ENCODE measurements around the gene C5AR1.

- TF ChIP-seq EZH2phosphoT487 (IDR thresholded peaks at IDR 0.05; ENCODE audit: insufficient read depth, low read depth) = no peak
- TF ChIP-seq EZH2 (IDR thresholded peaks at IDR 0.05; ENCODE audit: insufficient read depth, poor library complexity, severe bottlenecking) = no peak
These were observed 5.7 kb upstream of the C5AR1 start for GRCh38 chr19:47303966-47304365.
